GM12891 (cell line): ENCODE data around the gene AHCYL2.
"Not testable (repeated sequence)": the region's sequence is repeated elsewhere in the genome, so short reads cannot be mapped to it uniquely, and the experiment has no call there.

Experiments
- POLR2A ChIP-seq: IDR thresholded peaks from 2 replicates; pipeline ENCODE4 v1.6.1; 2011; ENCODE audit warnings: low read depth, low read length, control low read depth
- POLR2AphosphoS5 ChIP-seq: IDR thresholded peaks from 2 replicates; pipeline ENCODE4 v1.6.1; 2011; ENCODE audit warnings: low read depth, low read length, control low read depth
- TAF1 ChIP-seq: IDR thresholded peaks from 2 replicates; pipeline ENCODE4 v1.6.1; 2011; ENCODE audit warnings: low read depth, low read length, control low read depth

DNA sequence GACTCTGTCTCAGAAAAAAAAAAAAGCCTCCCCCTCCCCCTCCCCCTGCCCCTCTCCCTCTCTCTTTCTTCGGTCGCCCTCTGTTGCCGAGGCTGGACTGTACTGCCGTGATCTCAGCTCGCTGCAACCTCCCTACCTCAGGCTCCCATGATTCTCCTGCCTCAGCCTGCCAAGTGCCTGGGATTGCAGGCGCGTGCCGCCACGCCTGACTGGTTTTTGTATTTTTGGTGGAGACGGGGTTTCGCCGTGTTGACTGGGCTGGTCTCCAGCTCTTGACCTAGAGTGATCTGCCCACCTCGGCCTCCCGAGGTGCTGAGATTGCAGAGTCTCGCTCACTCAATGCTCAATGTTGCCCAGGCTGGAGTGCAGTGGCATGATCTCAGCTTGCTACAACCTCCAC lies 9.1 kb upstream of the AHCYL2 start:
- TF ChIP-seq TAF1, POLR2AphosphoS5, POLR2A: not testable (repeated sequence)
